ENCODE data around the gene NCF1. TPM values are rescaled to one million over a fixed set of nuclear protein-coding genes. Genes with fewer than 3 reads are reported as not detected.
"Not testable (repeated sequence)": the region's sequence is repeated elsewhere in the genome, so short reads cannot be mapped to it uniquely, and the experiment has no call there.

Gene NCF1
- total RNA-seq, 5 donors from 2014 or later (not counting 1 experiment from before 2014, with no cell fraction given): 2.6 to 9.4 (median 6.5) TPM

DNA sequence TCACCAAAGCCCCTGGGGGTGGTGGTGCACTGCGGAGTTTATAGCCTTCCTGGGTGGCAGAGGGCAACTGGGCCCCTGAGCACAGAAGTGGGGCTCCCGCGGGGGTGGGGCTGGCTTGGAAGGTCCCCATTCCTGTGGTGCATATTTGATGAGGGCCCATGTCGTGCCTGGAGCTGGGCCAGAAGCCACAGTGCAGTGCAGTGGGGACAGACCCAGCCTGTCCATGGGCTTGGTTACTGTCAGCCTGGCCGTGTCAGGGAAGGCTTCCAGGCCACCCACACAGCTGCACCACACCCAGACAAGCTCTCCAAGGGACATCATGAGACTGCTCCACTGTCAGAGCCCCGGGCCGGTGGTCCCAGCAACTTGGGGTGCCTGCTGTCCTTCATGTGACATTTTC lies 7.3 kb upstream of the NCF1 start:
- H3K27me3 Mint-ChIP-seq; H3K4me3 Mint-ChIP-seq; H3K27ac Mint-ChIP-seq; H3K4me1 ChIP-seq (ENCODE audit: control insufficient read depth in 1 of 2, extremely low read depth in 1 of 2, insufficient read depth in 2 of 2, low read length in 2 of 2); H3K36me3 Mint-ChIP-seq; POLR2A ChIA-PET; H3K4me3 ChIP-seq (ENCODE audit: control insufficient read depth in 1 of 2, extremely low read depth in 1 of 2, low read length in 1 of 2); H3K9me3 ChIP-seq; H3K27me3 ChIP-seq (replicated peaks in 1 of 2; ENCODE audit: control insufficient read depth in 2 of 2, extremely low read depth in 1 of 2, insufficient read depth in 2 of 2, low read length in 1 of 2); H3K36me3 ChIP-seq (ENCODE audit: control insufficient read depth in 2 of 2, extremely low read depth in 1 of 2, insufficient read depth in 1 of 2, low read length in 1 of 2); CTCF ChIA-PET; ATAC-seq (replicated peaks in 1 of 4); H3K4me1 Mint-ChIP-seq; DNase-seq; H3K9me3 Mint-ChIP-seq; H3K27ac ChIP-seq (ENCODE audit: low read length): not testable (repeated sequence)
- whole genome bisulfite sequencing (ENCODE audit: insufficient coverage): no CpG with 5 or more reads among the region's 7 CpGs

DNA sequence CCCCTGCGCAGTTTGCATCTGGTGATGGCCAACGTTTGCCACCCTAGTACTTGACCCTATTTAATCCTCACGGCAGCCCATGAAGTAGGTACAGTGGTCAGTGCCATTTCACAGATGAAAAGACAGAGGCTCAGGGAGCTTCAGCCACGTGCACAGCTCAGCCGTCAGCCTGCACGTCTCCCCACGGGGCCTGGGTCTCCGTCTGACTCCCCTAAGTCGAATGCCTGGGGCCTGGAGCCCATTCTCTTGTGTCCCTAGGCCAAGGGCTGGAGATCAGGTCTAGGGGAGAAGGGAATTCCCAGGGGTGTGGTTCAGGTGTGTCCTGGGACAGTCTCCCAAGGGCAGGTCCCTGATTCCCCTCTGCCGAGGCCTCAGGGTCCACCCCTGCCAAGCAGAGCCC lies 6.8 kb upstream of the NCF1 start:
- CTCF ChIA-PET; ATAC-seq (replicated peaks in 1 of 4); H3K27ac ChIP-seq (ENCODE audit: low read length); H3K9me3 ChIP-seq; H3K27me3 ChIP-seq (replicated peaks in 1 of 2; ENCODE audit: control insufficient read depth in 2 of 2, extremely low read depth in 1 of 2, insufficient read depth in 2 of 2, low read length in 1 of 2); H3K36me3 ChIP-seq (ENCODE audit: control insufficient read depth in 2 of 2, extremely low read depth in 1 of 2, insufficient read depth in 1 of 2, low read length in 1 of 2); POLR2A ChIA-PET; H3K4me1 ChIP-seq (ENCODE audit: control insufficient read depth in 1 of 2, extremely low read depth in 1 of 2, insufficient read depth in 2 of 2, low read length in 2 of 2); H3K4me3 ChIP-seq (ENCODE audit: control insufficient read depth in 1 of 2, extremely low read depth in 1 of 2, low read length in 1 of 2); DNase-seq; H3K4me3 Mint-ChIP-seq; H3K36me3 Mint-ChIP-seq; H3K9me3 Mint-ChIP-seq; H3K4me1 Mint-ChIP-seq; H3K27me3 Mint-ChIP-seq: not testable (repeated sequence)
- 100% methylated on average over 1 of the region's 10 CpGs for WGBS (ENCODE audit: insufficient coverage)
- H3K27ac Mint-ChIP-seq: peak overlapping the region in 1 of 2 donors; percentile 58

DNA sequence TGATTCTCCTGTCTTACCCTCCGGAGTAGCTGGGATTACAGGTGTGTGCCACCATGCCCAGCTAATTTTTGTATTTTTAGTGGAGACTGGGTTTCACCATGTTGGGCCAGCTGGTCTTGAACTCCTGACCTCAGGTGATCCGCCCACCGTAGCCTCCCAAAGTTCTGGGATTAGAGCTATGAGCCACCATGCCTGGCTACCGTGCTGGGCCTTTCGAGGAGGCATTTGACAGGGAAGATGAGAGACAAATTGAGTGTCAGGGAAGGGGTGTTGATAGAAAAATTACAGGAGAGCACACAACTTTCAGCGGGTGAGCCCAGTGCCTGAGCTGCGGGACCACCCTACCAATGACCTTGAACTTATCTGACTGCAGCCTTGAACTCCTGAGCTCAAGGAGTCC lies 3.7 kb upstream of the NCF1 start:
- H3K4me3 Mint-ChIP-seq; H3K4me1 Mint-ChIP-seq; CTCF ChIA-PET; POLR2A ChIA-PET; H3K27me3 ChIP-seq (replicated peaks in 1 of 2; ENCODE audit: control insufficient read depth in 2 of 2, extremely low read depth in 1 of 2, insufficient read depth in 2 of 2, low read length in 1 of 2); H3K36me3 ChIP-seq (ENCODE audit: control insufficient read depth in 2 of 2, extremely low read depth in 1 of 2, insufficient read depth in 1 of 2, low read length in 1 of 2); H3K36me3 Mint-ChIP-seq; H3K27ac ChIP-seq (ENCODE audit: low read length); H3K27ac Mint-ChIP-seq; H3K27me3 Mint-ChIP-seq; H3K9me3 Mint-ChIP-seq; ATAC-seq (replicated peaks in 1 of 4); DNase-seq; H3K4me3 ChIP-seq (ENCODE audit: control insufficient read depth in 1 of 2, extremely low read depth in 1 of 2, low read length in 1 of 2); H3K4me1 ChIP-seq (ENCODE audit: control insufficient read depth in 1 of 2, extremely low read depth in 1 of 2, insufficient read depth in 2 of 2, low read length in 2 of 2); H3K9me3 ChIP-seq: not testable (repeated sequence)
- WGBS (ENCODE audit: insufficient coverage): no CpG with 5 or more reads among the region's 7 CpGs

DNA sequence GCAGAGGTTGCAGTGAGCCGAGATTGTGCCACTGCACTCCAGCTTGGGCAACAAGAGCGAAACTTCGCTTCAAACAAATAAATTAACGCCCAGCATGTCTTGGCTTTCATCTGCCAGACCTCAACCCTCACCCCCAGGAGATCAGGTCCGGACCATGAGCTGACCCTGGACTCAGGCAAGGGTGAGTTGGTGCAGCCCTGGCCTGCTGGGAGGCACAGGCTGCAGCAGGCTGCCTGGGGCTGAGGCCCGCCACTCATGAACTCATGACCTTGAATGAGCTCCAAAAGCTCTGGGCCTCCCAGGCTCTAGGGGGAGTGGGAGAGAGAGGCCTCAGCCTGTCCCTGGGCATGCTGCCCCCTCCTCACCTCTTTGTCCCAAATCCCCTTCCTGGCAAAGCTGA lies 1.7 kb upstream of the NCF1 start:
- DNase-seq; H3K9me3 ChIP-seq; H3K27me3 Mint-ChIP-seq; H3K4me3 Mint-ChIP-seq; H3K4me3 ChIP-seq (ENCODE audit: control insufficient read depth in 1 of 2, extremely low read depth in 1 of 2, low read length in 1 of 2); H3K36me3 Mint-ChIP-seq; H3K36me3 ChIP-seq (ENCODE audit: control insufficient read depth in 2 of 2, extremely low read depth in 1 of 2, insufficient read depth in 1 of 2, low read length in 1 of 2); H3K4me1 ChIP-seq (ENCODE audit: control insufficient read depth in 1 of 2, extremely low read depth in 1 of 2, insufficient read depth in 2 of 2, low read length in 2 of 2); H3K27ac ChIP-seq (ENCODE audit: low read length); H3K4me1 Mint-ChIP-seq; ATAC-seq (replicated peaks in 1 of 4); H3K27ac Mint-ChIP-seq; POLR2A ChIA-PET; H3K9me3 Mint-ChIP-seq; CTCF ChIA-PET; H3K27me3 ChIP-seq (replicated peaks in 1 of 2; ENCODE audit: control insufficient read depth in 2 of 2, extremely low read depth in 1 of 2, insufficient read depth in 2 of 2, low read length in 1 of 2): not testable (repeated sequence)
- 100% methylated on average over 2 of the region's 6 CpGs for WGBS (ENCODE audit: insufficient coverage)

DNA sequence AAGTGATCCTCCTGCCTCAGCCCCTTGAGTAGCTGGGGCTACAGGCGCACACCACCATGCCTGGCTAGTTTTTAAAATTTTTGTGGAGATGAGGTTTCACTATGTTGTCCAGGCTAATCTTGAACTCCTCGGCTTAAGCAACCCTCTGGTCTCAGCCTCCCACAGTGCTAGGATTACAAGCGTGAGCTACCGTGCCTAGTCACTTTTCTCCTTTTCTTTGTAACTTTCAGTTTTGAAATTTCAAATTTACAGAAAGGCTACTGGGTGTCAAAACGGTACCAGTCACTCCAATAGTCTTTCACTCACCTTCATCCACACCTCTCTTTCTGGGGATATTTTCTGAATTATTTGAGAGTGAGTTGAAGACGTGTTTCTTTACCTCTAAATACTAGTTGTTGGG lies 1.3 kb downstream of the NCF1 start:
- H3K27ac Mint-ChIP-seq; CTCF ChIA-PET; H3K27me3 Mint-ChIP-seq; H3K27me3 ChIP-seq (replicated peaks in 1 of 2; ENCODE audit: control insufficient read depth in 2 of 2, extremely low read depth in 1 of 2, insufficient read depth in 2 of 2, low read length in 1 of 2); H3K27ac ChIP-seq (ENCODE audit: low read length); H3K9me3 Mint-ChIP-seq; H3K36me3 Mint-ChIP-seq; H3K9me3 ChIP-seq; H3K4me1 Mint-ChIP-seq; DNase-seq; H3K36me3 ChIP-seq (ENCODE audit: control insufficient read depth in 2 of 2, extremely low read depth in 1 of 2, insufficient read depth in 1 of 2, low read length in 1 of 2); POLR2A ChIA-PET; H3K4me3 Mint-ChIP-seq; H3K4me3 ChIP-seq (ENCODE audit: control insufficient read depth in 1 of 2, extremely low read depth in 1 of 2, low read length in 1 of 2); ATAC-seq (replicated peaks in 1 of 4); H3K4me1 ChIP-seq (ENCODE audit: control insufficient read depth in 1 of 2, extremely low read depth in 1 of 2, insufficient read depth in 2 of 2, low read length in 2 of 2): not testable (repeated sequence)
- no CpG with 5 or more reads among the region's 6 CpGs for WGBS (ENCODE audit: insufficient coverage)

DNA sequence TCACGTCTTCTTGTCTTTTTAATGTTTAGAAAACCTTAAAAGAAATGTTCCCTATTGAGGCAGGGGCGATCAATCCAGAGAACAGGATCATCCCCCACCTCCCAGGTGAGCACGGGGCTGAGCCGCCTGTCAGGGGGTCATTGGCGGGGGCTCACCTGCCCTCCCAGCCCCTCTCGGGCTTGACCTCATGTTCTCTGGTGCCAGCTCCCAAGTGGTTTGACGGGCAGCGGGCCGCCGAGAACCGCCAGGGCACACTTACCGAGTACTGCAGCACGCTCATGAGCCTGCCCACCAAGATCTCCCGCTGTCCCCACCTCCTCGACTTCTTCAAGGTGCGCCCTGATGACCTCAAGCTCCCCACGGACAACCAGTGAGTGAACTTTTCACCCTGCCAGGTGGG lies 5.2 kb downstream of the NCF1 start:
- H3K27me3 ChIP-seq (replicated peaks in 1 of 2; ENCODE audit: control insufficient read depth in 2 of 2, extremely low read depth in 1 of 2, insufficient read depth in 2 of 2, low read length in 1 of 2); H3K4me1 ChIP-seq (ENCODE audit: control insufficient read depth in 1 of 2, extremely low read depth in 1 of 2, insufficient read depth in 2 of 2, low read length in 2 of 2); H3K27me3 Mint-ChIP-seq; CTCF ChIA-PET; H3K4me3 Mint-ChIP-seq; H3K9me3 ChIP-seq; H3K4me1 Mint-ChIP-seq; H3K9me3 Mint-ChIP-seq; H3K36me3 ChIP-seq (ENCODE audit: control insufficient read depth in 2 of 2, extremely low read depth in 1 of 2, insufficient read depth in 1 of 2, low read length in 1 of 2); H3K4me3 ChIP-seq (ENCODE audit: control insufficient read depth in 1 of 2, extremely low read depth in 1 of 2, low read length in 1 of 2); H3K36me3 Mint-ChIP-seq; POLR2A ChIA-PET; H3K27ac Mint-ChIP-seq; H3K27ac ChIP-seq (ENCODE audit: low read length); DNase-seq; ATAC-seq (replicated peaks in 1 of 4): not testable (repeated sequence)
- no CpG with 5 or more reads among the region's 17 CpGs for WGBS (ENCODE audit: insufficient coverage)

DNA sequence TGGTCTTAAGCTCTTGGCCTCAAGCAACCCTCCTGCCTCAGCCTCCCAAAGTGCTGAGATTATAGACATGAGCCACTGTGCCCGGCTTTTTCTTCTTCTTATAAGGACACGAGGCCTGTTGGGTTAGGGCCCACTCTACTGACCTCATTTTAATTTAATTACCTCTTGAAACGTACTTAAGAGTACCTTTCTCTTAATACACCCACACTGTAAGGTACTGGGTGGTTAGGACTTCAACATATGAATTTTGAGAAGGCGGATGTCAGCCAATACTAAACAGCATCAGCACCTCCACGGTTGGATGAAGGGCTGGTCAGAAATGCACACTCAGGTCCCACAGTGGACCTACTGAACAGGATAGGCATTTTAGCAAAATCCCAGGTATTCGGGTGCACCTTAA lies 7.9 kb downstream of the NCF1 start:
- no CpG with 5 or more reads among the region's 6 CpGs for WGBS (ENCODE audit: insufficient coverage)
- H3K27me3 Mint-ChIP-seq; H3K9me3 Mint-ChIP-seq; H3K27me3 ChIP-seq (replicated peaks in 1 of 2; ENCODE audit: control insufficient read depth in 2 of 2, extremely low read depth in 1 of 2, insufficient read depth in 2 of 2, low read length in 1 of 2); H3K36me3 Mint-ChIP-seq; H3K4me1 Mint-ChIP-seq; H3K9me3 ChIP-seq; CTCF ChIA-PET; H3K36me3 ChIP-seq (ENCODE audit: control insufficient read depth in 2 of 2, extremely low read depth in 1 of 2, insufficient read depth in 1 of 2, low read length in 1 of 2); POLR2A ChIA-PET; H3K4me3 ChIP-seq (ENCODE audit: control insufficient read depth in 1 of 2, extremely low read depth in 1 of 2, low read length in 1 of 2); ATAC-seq (replicated peaks in 1 of 4); DNase-seq; H3K4me3 Mint-ChIP-seq; H3K27ac Mint-ChIP-seq; H3K4me1 ChIP-seq (ENCODE audit: control insufficient read depth in 1 of 2, extremely low read depth in 1 of 2, insufficient read depth in 2 of 2, low read length in 2 of 2); H3K27ac ChIP-seq (ENCODE audit: low read length): not testable (repeated sequence)

All from T-cell (primary cell).